Stimulated activated CD4-positive, alpha-beta T cell treated with anti-CD3 and anti-CD28 coated beads, TNF-alpha, amount 100 ng/mL, for 24 hours (primary cell): ENCODE results near the gene CRLF1.
"Not testable (repeated sequence)": the region's sequence is repeated elsewhere in the genome, so short reads cannot be mapped to it uniquely, and the experiment has no call there.

Experiments used
- DNase-seq, 3 experiments: peaks; one replicate each; pipeline ENCODE4 v3.0.0-alpha.2; 2020; ENCODE audit warnings: low read depth in 3 of 3

The CRLF1 gene

DNA sequence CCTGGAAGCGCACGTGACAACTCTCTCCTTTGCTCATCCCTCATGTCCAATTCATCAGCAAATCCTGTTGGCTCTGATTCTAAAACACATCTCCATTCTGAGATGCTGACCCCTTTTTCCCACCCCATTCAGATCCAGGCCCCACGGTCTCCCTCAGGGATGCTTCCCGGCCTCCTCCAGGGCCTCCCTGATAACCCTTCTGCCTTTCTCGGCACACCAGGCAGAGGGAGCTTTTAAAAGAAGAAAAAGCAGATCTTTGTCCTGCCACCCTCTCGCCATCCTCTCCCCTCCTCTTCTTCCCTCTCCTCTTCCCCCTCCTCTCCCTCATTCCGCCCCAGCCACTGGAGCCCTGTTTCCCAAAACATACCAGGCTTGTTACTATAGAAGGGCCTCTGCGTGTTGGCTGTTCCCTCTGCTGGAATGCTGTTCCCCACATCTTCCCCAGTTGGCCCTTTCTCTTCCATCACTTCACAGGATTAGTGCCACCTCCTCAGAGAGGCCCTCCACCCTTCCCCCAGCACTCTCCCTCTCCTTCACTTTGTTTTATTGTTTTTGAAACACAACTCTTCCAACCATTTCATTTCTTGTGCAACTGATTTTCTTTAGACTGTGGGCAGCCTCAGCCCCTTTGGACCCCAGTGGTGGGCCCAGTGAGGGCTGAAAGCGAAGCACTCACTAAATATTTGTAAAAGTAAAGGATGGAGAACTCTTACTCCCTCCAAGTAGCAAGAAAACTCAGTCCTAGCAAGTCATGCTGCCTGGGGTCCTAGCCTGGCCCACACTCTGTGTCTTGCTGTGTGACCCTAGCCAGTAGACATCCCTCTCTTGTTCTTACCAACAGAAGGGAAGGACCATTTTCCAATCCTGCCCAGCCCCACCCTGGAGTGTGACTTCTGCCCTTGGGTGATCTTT is 2.5 kb upstream of the CRLF1 start:
- DNase-seq, result no peak

DNA sequence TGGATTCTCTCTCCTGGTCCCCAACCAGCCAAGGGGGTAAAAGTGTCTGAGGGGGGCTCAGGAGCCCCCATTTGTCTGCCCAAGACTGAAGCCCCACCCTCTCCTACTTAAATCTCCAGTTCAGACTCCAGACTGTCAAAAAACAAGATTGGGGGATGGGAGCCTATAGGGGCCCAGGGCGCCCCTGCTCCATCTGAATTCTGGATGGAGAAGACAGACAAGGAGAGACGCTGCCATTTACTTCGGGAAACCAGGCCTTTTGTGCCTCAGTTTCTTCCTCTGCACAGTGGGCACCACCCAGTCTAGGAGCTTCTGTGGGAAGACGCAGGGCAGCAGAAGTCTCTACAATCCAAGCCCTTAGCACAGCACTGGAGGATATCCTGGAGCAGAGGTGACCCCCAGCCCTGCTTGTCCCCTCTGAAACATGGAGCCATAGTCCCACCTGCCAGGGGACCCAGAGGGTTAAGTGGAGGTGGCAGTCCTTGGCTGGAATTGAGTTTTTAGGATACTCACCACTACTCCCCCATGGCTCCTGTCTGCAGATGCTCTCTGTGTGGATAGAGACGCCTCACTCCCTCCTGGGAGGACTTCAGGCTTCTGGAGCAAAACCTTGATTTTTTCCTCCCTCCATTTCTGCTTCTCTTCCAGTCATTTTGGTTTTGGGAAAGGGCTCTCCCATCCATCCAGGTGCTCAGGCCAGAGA is 1.7 kb upstream of the CRLF1 start:
- no peak for DNase-seq

DNA sequence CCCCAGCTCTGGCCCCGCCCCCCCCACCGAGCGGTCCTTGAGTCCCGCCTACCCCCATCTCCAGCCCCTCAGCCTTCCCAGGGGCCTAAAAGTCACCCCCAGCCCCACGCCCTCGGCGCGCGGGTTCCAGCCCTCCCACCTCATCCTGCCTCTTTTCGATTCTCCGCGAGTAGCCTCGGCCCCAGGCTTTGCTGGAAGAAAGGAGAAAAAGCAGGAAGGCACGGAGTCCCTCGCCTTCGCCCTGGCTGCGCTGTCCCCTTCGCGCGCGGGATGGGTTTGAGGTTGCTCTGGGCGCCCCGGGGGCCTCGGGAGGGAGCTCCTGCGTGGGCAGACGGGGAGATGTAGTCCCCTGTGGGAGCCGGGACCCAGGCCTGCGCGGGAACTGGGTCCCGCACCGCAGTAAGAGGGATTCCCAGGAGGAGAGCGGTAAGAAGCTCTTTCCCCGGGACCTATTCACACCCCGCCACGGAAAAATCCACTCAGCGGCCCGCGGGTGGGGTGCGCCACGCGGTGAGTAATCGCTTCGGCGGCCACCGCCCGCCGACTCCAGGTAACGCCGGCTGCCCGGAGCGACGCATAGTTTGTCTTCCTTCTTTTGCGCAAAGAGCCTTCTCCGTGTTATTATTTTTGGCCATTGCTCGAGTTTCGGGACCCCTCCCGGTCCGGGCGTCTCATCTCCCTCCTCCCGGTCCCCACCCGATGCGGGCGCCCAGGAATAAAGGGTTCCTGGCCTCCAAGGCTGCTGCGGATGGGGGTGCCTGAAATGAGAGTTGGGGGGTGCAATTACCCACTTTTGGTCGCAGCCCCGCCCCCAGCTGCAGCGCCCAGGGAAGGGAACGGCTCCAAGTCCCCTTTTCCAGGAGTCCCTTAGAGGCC is 865 bp upstream of the CRLF1 start:
- no peak for DNase-seq

DNA sequence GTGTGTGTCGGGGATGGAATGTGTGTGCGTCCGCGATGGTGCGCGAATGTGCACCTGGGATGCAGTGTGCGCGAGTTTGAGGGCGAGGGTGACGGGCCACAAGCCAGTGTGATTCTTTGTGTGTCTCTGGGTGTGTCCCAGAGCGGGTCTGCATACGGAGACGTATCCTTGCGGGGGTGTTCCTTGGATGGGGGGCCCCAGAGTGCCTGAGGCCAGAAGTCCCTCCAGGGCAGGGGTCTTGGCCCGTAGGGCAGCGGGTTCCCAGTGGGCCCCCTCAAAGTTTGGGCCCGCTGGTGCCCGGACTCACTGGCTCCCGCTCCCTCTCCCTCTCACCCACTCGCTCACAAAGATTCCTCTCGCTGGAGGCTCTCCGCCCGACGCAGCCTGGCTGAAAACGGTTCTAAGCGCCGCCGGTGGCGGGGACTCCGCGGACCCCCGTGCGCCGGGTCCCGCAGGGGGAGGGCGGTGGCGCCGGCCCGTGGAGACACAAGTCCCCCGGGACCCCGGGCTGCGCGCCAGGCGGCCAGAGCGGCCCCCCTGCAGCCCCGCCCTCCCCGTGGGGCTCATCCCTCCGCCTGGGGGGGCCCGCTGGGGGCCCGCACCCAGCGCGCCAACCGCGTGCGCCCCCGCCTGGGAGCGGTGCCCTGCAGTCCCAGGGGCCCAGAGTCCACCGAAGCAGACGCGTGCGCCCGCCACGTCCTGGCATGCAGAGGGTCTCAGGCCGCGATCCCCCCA is 886 bp downstream of the CRLF1 start:
- no peak for DNase-seq

DNA sequence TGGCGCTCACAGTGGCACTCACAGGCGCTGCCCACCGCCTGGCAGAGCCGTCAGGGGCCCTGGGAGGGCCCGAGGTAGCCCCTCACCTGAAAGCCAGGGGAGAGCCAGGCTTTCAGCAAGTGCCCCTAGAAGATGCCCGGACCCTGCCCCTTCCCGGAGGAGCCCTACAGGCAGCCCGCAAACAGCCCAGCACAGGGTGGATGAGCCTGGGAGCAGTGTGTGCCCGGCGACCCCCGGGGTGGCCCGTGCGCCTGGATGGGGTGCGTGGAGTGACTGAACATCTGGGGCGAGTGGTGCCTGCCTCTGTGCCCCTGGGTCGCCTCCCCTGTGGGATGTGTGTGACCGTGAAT is 1.4 kb downstream of the CRLF1 start:
- no peak for DNase-seq

DNA sequence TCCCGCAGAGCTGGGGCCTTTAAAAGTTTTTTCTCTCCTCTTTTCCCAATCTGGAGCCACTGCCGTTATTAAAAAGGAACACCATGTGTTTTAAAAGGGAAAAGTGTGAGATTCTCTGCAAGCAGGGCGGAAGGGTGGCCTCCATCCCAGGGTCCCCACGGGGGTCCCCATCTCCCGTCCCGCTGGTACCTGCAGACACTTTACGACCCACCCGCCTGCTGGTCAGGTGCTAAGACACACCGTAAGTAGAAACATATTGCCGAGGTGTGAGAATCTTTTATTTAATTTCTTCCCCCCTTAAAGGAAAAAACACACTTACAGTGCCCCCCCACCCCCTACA is 1.8 kb downstream of the CRLF1 start:
- no peak for DNase-seq

DNA sequence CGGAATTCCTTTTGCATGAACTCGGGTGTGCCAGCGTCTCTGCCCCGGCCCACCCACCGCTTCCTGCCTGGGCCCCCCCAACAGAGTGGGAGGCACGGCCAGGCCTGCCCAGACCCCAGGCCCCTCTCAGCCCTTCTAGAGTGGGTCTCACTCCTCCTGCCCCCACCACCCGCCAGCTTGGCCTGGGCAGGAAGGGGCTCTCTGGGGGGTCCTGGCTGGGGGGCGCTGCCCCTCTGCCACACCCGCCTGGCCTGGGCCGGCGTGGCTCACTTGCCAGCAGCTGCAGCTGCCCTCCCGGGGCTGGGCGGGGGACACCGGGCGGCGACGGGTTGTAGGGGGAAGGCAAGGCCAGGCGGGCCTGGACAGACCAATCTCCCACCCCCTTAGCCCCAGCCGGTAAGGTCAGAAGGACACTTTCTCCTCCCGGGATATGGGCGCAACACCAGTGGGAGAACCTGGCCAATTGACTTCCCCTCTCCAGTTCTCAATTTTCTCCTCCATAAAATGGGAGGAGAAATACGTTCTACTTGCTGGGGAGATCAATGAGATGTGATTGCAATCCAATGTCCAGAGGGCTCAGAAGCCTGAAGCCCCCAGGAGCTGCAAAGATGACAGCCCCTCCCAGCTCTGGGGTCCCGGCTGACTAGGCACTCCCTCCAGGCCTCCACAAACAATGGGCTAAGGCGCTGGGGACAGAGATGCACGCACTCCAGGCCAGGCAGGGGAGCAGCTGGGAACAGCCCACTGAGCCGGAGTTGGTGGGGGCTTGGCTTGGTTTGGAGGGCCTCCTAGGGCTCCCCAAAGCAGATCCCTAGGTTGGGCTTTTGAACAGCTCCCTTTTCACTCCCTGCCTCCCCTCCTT is 2.4 kb downstream of the CRLF1 start:
- DNase-seq, result no peak

DNA sequence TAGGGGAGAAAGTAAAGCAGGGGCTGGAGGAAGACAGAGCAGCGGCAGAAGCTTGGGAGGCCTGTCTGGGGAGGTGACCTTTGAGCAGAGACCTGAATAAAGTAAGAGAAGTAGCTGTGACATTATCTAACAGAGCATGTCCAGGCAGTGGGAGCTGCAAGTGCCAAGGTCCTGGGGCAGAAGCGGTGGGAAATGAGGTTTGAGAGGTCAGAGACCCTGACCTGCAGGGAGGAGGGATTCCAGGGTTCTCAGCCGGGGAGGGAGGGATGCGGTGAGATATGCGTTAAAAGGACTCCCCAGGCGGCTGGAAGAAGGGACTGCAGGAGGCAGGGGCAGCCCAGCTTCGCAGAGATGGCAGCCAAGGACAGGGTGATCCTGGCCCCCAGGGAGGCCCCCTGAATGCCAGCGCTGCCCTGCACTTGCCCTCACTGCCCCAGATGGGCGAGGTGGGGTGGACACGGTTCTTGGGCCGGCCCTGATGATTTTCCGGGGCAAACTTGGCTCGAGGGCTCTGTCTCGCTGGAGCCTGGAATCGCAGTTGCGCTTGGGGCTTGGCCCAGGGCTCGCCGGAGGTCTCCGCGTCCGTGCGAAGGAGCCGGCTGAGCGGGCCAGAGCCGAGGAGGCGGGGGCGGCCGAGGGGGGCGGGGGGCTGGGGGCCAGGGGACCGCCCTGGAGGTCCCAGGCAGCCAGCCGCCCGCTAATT is 3.2 kb downstream of the CRLF1 start:
- no peak for DNase-seq

DNA sequence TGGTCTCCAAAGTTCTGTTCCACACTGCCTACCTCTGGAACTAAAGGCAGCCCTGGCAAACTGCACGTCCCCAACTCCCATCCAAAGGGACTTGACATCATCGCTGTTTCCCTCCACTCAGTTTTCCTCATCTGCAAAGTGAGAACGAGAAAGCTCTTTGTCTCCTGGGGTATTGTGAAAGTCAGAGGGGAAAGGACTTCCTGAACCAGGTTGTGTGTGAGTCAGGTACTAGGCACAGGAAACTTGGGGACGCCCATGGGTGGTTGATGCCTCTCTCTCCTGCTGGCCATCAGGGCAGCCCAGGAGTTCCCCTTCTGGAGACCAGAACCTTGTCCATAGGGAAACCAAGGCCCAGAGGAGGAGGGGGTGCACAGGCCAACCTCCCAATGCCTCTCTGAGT is 4.7 kb downstream of the CRLF1 start:
- DNase-seq, result no peak

DNA sequence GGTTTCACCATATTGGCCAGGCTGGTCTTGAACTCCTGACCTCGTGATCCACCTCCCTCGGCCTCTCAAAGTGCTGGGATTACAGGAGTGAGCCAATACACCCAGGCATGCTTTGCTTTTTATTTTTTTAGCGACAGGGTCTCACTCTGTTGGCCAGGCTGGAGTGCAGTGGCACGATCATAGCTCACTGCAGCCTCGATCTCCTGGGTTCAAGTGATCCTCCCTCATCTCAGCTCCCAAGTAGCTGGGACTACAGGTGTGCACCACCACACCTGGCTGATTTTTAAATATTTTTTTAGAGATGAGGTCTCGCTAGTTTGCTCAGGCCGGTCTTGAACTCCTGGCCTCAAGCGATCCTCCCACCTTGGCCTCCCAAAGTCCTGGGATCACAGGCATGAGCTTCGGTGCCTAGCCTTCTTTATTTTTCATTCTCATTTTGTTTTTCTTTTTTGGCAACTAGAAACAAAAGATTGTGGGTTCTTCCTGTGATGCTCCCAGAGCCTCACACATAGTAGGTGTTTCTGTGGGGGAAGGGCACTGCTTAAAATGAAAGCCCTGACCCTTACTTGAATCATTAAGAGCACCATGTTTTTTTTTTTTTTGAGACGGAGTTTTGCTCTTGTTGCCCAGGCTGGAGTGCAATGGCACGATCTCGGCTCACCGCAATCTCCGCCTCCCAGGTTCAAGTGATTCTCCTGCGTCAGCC is 5.8 kb downstream of the CRLF1 start:
- not testable (repeated sequence) for DNase-seq

DNA sequence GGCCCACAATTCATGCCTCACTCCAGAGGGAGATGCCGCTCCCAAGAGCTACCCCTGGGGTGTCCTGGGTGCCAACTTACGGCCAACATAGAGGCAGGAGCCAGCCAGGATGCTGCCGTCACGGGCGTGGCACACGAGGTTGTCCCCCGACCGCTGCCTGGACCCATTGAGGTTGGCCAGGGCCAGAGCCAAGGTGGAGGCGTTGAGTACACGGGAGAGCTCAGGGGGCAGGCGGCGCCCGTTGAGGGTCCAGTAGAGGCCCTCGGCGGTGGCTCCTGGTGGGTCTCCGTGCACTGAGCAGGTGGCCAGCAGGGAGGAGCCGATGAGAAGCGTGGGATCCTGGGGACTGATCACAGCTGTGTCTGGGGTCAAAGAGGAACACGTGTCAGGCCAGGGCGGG is 7.1 kb downstream of the CRLF1 start:
- no peak for DNase-seq

DNA sequence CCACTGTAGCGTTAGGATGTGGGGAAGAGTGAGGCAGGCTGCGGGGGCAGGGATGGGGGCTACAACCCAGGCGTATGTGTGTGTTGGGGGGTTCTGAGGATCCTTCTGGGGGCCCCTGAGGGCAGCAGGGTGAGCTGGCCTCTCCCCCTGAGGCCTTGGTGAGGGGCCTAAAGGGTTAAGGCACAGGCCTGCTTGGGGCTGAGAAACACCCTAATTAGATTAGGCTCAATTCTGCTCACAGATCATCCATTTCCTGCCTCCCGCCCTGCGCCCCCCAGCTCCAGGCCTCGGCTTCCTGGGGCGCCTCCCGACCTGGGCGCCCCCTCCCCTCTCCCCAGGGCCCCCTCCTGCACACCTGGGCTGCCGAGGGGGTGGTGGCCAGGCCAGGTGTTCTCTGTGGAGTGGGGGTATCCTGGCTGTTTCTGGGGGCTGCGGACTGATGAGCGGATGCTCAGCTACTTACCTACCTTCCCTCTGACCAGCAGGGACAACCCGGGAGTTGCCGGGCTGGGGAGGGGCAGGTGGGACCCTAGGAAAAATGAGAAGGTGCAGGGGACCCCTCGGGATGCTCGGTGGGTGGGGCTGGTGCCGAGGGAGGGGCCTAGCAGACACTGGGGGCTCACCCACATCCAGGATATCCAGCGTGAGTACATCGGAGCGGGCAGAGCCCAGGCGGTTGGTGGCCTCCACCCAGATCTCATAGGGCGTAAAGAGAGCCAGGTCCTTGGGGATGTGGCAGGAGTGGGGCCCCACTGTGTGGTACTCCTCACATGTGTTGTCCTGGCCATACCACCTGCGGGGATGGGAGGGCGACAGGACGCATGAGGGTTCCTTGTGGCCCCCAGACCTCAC is 8.6 kb downstream of the CRLF1 start:
- no peak for DNase-seq

DNA sequence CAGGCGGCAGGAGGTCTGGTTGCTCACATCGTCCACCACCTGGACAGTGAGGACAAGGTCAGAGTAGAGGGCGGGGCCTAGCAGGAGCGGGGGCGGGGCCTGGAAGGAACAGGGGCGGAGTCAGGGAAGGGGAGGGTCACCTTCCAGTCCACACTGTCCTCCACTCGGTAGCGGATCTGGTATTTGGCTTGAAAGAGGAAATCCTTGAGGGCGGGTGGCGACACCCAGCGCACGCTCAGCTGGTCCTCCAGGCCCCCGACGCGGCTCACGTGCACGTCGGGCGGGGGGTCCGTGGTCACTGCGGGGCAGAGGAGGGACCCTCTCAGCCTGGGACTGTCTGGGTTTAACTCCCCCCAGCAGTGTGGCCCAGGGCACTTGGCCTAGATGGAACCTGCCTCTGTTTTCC is 9.8 kb downstream of the CRLF1 start:
- no peak for DNase-seq

DNA sequence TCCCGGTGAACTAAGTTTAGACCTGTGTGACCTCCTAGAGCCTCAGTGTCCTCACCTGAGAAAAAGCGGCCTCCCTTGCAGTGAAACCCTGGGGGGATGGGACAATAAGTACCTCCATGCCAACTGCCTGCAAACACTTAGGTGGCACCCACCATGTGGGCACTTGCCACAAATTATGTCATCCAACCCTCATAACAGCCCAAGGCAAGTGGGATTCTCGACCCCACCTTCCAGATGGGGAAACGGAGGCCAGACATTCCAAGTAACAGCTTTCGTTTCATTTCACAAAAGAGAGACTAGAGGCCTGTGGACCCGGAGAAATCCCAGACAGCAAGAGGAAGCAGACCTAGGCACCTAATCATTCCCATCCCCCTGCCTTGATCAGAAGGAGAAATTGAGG is 11.1 kb downstream of the CRLF1 start:
- DNase-seq, result no peak

DNA sequence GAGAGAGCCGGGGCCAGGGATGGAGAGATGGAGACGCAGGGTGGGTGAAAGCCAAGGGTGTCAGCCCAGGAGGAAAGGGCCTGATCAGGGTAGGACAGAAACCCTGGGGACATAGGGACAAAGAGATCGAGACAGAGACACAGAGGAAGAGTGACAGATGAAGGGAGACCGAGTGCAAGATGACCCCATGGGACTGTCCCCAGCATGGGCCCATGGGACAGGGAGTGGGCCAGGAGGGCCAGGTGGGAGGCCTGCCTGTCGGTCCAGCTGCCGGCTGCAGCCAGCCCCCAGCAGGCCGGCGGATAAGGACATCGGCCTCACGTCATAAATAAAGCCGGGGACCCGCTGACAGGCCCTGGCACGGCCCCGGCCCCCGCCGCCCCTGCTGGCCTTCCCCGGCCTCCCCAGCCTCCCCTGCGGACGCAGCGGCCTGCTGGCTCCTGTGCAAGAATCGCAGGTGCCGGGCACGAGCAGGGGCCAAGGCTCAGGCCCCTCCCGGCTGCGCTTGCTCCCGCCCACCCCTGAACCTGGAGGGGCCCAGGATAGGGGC is 11.7 kb downstream of the CRLF1 start:
- DNase-seq, result no peak

DNA sequence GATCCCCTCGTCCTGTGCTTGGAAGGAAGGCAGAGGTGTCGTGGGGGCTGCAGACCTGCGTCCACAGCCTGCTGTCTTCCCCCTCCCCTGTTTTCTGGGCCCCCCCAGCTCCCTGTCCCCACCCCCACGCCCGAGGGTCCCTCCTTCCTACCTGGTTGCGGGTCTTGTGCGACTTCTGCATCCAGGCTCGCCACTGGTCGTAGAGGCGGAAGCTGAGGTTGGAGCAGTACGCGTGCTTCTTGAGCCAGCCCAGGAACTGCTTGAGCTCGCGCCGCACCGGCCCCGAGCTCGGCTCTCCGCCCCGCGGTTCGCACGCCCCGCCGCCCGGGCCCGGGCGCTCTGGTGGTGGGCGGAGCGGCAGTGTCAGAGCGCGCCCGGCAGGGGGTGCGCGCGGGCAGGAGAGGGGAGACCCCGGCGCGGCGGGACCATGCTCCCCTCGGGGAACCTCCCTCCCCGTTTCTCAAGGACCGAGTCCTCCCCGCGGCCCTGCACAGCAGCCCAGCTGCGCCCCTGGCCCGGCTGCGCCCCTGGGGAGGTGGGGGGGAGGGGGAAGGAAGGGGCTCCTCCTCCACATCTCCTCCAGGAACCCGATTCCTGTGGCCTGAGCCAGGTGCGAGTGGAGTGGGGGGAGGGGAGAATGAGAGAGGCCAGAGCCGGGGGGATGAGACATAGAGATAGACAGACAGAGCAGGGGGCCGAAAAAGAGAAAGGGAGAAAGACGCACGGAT is 12.3 kb downstream of the CRLF1 start:
- peak; percentile 53 to 72 (median 62) for DNase-seq

DNA sequence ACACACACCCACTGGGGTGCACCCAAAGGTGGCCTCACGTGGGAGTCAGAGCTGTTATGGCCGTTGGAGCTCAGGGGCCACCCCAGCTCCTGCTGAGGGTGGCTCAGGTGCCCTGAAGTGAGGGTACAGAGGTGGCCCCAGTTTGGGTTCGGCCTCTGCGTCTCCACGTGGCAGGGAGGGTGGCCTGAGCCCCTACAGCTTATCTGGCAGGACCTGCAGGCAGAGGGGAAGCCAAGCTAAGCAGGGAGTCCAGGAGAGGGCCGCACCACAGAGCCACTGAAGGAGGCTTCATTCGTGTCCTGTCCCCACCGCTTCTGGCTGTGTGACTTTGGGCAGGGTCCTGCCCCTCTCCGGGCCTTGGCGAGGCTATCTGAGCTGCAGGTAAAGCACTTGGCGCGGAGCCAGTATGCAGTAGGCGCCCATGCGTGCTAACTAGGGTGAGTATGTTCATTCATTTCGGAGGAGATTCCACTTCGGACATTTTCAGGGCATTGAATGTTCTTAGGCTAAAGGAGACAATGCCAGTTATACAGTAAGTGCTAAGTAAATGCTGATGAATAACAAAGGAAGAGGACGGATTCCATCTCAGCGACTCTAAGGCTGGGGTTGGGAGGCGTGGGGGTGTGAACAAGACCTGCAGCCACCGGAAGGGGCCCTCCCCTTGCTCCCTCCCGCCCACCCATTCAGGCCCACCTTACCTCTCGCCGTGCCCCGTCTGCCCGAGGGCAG is 13.1 kb downstream of the CRLF1 start:
- no peak for DNase-seq
